GM12874 (cell line): ENCODE results near the gene ATRX.

ENCODE experiments used
- CTCF ChIP-seq: IDR thresholded peaks from 2 replicates; pipeline ENCODE4 v1.5.1; 2011; ENCODE audit warnings: low read depth, mild to moderate bottlenecking, control low read depth, low read length, moderate library complexity; ENCODE audit not compliant: insufficient read depth

ATRX gene

GRCh38 chrX:77742788-77743476 lies 43.1 kb downstream of the ATRX start:
- no peak for TF ChIP-seq CTCF

DNA sequence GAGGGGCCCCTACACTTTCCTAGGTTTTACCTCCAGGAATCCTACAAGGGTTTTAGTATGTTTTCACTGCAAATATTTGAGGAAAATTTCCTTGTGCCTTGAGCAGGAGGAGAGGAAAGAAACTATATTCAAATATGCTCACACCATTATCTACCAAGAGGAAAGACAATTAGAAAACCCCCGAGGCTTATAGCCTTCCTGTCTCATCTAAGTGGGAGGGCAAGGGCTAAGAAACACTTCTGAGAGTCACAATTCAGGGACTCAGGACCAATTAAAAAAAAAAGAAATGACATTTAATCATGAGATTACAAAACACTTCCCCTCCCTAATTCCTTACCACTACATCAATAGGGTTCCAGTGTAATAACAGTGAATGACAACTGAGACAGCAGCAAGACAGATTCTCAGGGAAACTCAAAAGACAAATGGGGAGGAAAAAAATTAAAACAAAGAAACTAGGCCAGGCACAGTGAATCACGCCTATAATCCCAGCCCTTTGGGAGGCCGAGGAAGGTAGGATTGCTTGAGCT lies 45.6 kb downstream of the ATRX start:
- no peak for TF ChIP-seq CTCF

DNA sequence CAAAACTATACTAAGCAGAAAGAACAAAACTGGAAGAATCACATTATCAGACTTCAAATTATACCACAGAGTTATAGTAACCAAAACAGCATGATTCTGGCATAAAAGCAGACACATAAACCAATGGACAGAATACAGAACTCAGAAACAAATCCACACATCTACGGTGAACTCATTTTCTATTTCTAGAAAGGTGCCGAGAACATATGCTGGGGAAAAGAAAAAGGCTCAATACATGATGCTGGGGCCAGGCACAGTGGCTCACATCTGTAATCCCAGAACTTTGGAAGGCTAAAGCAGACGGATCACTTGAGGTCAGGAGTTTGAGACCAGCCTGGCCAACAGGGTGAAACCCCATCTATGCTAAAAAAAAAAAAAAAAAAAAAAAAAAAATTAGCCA lies 52.7 kb downstream of the ATRX start:
- no peak for TF ChIP-seq CTCF

DNA sequence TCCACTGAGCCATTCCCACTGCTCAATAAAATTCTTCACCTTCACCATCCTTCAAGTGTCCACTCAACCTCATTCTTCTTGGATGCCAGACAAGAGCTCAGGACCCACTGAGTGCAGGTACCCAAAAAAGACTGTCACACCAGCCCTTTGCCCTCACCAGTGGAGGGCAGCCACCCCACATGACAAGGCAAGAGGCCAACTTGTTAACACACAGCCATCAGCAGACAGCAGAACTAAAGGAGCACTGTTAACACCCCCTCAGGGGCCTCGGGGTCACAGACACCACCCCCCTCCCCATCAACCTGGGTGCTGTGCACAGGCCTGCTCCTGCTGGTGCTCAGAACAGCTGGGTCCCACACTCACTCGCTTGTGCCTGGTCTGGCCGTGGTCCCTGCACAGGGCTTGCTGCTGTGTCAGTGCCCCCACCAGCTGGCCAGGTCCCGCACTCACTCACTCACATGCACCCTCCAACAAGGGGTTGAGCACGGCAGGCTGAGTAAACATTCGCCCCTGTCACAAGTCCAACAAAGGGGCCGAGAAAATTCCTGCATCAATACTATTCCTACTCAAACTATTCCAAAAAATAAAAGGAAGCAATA lies 54.1 kb downstream of the ATRX start:
- no peak for TF ChIP-seq CTCF

DNA sequence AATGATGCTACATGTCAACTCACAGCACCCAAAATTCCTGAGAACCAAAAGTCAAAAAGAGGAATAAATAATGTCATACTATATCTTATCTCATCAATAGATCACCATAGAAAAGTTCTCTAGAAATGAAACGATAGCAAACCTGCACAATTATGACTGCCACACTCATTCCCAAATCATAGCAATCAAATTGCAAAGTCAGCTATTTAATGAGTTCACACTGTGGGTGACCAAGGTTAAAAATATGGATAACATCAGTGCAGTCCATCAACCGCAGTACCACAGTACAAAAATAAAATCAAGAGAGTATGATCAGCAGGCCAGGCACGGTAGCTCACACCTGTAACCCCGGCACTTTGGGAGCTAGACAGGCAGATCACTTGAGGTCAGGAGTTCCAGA lies 62.3 kb downstream of the ATRX start:
- TF ChIP-seq CTCF = no peak

DNA sequence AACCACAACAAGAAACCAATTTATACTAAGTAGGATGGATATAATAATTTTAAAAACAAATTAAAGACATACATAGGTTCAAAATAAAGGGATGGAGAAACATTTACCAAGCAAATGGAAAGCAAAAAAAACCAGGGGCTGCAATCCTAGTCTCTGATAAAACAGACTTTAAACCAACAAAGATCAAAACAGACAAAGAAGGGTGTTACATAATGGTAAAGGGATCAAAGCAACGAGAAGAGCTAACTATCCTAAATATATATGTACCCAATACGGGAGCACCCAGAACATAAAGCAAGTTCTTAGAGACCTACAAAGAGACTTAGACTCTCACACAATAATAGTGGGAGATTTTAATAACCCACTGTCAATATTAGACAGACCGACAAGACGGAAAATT lies 66.6 kb downstream of the ATRX start:
- no peak for TF ChIP-seq CTCF

GRCh38 chrX:77704881-77705280 lies 81.1 kb downstream of the ATRX start:
- no peak for TF ChIP-seq CTCF
